Glomerular endothelial cell (primary cell): ENCODE data around the gene ACP7. TPM values are rescaled to one million over a fixed set of nuclear protein-coding genes. Genes with fewer than 3 reads are reported as not detected.
"Not testable (repeated sequence)": the region's sequence is repeated elsewhere in the genome, so short reads cannot be mapped to it uniquely, and the experiment has no call there.

Source experiments
- DNase-seq: peaks from one replicate; pipeline ENCODE4 v3.0.0-alpha.2; 2011; ENCODE audit warnings: low read depth, low spot score; ENCODE audit errors: extremely low read depth
- total RNA-seq: library from RNA; depleted of rRNA; stranded (reverse); fragments of >200 nt; gene quantifications from 2 replicates; pipeline ENCODE4 v1.2.3, GENCODE V29; 2015

The ACP7 gene
- total RNA-seq, 1 donor from 2014 or later: not detected

DNA sequence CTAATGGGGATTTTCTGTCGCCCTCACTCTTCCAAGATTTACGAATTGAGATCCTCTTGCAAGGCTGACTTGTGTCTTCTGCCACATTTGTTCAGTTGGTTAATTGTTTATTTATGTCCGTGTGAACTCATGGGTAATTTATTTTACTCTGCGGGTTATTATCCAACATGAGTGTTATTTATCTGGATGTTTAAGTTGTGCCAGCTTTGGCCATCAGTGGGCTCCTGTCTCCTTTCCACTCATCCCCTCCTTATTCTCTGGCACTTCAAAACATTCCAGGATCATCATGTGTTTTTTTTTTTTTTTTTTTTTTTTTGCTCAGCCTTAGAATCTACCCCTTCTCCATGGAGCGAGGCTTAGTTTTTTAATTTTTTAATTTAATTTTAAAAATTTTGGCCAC lies 19.0 kb downstream of the ACP7 start:
- DNase-seq: no peak

GRCh38 chr19:39104186-39104596 lies 20.0 kb downstream of the ACP7 start:
- DNase-seq: no peak

- no peak for DNase-seq
Measured at GRCh38 chr19:39106194-39106593, 22.0 kb downstream of the ACP7 start.

- no peak for DNase-seq
Measured at GRCh38 chr19:39109641-39110040, 25.5 kb downstream of the ACP7 start.

- DNase-seq: no peak
Measured at GRCh38 chr19:39110263-39110967, 26.2 kb downstream of the ACP7 start.

GRCh38 chr19:39111593-39112199 lies 27.5 kb downstream of the ACP7 start:
- DNase-seq: no peak

DNA sequence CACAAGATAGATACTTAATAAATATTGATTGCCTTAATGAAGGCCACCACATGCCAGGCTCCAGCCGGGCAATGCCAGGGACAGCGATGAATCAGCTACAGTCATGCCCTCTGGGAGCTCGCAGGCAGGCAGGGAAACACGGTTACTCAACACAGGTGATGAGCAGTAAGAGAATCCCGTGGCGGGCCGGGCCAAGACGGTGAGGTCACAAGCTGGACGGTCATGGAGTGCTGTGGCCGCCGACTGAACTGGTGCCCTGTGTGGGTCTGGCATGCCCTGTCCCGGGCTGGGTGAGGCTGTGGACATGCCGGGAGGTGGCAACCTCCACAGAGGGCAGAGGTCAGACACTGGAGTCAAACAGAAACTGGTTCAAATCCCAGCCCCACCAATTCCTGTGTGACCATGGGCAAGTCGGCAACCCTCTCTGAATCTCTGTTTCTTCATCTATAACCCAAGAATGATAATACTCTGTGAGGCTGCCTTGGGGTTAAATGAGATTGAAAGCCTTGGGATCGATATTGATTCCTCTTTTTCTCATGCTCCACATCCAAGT lies 28.2 kb downstream of the ACP7 start:
- no peak for DNase-seq

GRCh38 chr19:39113199-39113598 lies 29.0 kb downstream of the ACP7 start:
- no peak for DNase-seq

- DNase-seq: no peak
Measured at GRCh38 chr19:39115105-39115847, 31.1 kb downstream of the ACP7 start.

- DNase-seq: not testable (repeated sequence)
Measured at GRCh38 chr19:39117023-39117422, 32.9 kb downstream of the ACP7 start.

DNA sequence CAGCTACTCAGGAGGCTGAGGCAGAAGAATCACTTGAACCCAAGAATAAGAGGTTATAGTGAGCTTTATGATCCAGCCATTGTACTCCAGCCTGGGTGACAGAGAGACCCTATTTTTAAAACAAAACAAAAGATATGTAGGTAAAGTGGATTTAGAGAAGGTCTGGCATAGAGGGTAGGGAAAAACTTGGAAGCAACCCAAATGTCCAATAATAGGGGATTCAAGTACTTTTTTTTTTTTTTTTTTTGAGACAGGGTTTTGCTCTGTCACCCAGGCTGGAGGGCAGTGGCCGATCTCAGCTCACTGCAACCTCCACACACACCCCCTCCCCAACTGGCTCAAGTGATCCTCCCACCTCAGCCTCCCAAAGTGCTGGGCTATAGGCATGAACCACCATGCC lies 35.7 kb downstream of the ACP7 start:
- DNase-seq: no peak

DNA sequence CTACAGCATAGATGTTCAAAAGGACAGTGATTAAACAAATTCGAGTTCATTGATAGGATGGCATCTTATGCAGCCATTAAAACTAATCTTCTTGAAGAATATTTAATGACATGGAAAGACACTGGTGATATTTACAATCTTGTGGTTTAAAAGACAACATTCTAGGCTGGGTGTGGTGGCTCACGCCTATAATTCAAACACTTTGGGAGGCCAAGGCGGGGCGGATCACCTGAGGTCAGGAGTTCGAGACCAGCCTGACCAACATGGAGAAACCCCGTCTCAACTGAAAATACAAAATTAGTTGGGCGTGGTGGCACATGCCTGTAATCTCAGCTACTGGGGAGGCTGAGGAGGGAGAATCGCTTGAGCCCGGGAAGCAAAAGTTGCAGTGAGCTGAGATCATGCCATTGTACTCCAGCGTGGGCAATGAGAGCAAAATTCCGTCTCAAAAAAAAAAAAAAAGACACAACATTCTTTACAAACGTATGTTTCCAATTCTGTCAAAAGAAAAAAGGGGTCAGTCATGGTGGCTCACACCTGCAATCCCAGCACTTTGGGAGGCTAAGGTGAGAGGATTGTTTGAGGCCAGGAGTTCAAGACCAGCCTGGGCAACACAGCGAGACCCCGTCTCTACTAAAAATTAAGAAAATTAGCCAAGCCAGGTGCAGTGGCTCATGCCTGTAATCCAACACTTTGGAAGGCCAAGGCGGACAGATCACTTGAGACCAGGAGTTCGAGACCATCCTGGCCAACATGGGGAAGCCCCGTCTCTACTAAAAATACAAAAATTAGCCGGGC lies 39.0 kb downstream of the ACP7 start:
- no peak for DNase-seq

- DNase-seq: no peak
Measured at GRCh38 chr19:39124136-39124764, 40.1 kb downstream of the ACP7 start.

DNA sequence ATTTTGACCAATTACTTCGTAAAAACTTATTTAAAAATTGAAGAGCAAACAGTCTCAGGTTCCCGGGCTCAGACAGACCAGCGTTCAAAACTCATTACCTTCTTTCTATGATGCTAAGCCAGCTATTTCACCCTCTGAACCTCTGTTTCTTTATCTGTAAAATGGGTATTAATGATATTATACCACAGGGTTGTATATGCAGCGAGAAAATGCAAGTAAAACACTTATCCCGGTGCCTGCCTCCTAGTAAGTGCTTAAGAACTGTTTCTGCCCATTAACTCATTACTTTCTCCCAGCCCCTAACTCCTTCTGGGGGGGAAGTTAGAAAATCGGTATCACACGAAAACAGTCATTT lies 41.0 kb downstream of the ACP7 start:
- no peak for DNase-seq

- peak; percentile 81 for DNase-seq
Measured at GRCh38 chr19:39125554-39126311, 41.6 kb downstream of the ACP7 start, which contains the start of gene PAK4. TSS of gene PAK4 (plus strand) at chr19:39125786. CDS start at chr19:39169554, 43,768 bp downstream.

GRCh38 chr19:39126312-39127187 lies 42.4 kb downstream of the ACP7 start:
- no peak for DNase-seq

DNA sequence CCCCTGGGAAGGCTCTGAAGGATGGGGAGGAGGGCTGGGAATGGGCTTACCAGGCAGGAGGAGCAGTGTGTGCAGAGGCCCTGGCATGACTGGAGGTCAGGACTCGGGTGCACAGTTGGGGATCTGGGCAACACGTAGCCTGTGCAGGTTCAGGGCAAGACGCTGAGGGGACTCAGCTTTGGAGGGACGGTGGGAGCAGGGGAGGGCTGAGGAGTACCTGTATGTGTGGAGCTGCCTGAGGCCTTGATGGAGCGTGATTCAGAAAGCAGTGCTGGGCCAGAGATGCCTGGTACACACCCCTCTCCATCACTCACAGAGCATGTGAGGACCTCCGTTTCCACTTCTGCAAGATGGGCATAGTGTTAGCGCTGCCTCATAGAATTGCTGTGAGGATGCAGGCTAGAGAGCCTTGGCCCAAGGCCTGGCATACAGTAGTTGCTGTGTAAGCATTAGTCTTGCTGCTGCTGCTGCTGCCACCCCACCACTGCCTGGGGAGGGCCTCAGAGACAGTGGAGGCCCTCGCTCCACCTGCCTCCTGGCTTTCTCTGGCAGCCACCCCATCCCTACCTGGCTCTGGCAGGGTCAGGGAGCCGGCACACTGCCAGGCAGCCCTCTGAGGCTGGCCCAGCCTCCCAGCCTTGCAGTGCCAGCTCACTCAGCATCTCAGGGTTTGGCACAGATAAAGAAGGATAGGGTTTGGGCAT lies 43.8 kb downstream of the ACP7 start:
- DNase-seq: no peak

- DNase-seq: no peak
Measured at GRCh38 chr19:39128516-39129079, 44.4 kb downstream of the ACP7 start.
